T-helper 1 cell treated with Interleukin-12 subunit alpha and Interleukin-12 subunit beta and Interleukin-4 antibody, amounts not matched to agents 30 ng/mL and 1 ng/mL, for 36 hours (primary cell): ENCODE results near the gene TMED6. TPM values are rescaled to one million over a fixed set of nuclear protein-coding genes. Genes with fewer than 3 reads are reported as not detected.

Experiments used
- intact Hi-C: fragments of 100-400 bp; cut with micrococcal nuclease; formaldehyde crosslinking; loops from one replicate; pipeline ENCODE4 v1.15.1; 2024
- total RNA-seq: library from RNA; stranded (reverse); gene quantifications from 2 replicates; pipeline ENCODE4 v1.2.3, GENCODE V29; 2022

Gene TMED6
- total RNA-seq, 1 donor from 2014 or later = 2.4 TPM

DNA sequence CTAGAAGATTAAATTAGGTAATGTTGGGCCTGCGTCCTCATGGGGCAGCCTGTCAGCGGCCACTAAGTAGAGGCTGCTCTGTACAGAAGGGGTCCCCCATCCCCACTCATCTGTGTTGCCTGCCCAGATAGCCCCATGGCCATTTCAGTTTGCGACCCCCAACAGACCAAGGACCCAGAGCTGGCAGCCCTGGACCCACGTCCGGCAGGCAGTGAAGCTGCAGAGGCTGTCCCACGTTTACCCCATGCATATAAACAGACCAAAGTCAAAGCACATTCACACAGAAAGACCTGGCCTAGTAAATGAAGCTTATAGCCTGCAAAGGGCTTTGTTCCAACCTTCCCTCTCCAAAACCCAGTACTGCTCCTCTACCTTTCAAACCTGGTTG, 25.8 kb downstream of the TMED6 start:
- intact Hi-C loops = no loop called here

- intact Hi-C loops = no loop called here
Measured at GRCh38 chr16:69324585-69325253, 26.9 kb downstream of the TMED6 start.

DNA sequence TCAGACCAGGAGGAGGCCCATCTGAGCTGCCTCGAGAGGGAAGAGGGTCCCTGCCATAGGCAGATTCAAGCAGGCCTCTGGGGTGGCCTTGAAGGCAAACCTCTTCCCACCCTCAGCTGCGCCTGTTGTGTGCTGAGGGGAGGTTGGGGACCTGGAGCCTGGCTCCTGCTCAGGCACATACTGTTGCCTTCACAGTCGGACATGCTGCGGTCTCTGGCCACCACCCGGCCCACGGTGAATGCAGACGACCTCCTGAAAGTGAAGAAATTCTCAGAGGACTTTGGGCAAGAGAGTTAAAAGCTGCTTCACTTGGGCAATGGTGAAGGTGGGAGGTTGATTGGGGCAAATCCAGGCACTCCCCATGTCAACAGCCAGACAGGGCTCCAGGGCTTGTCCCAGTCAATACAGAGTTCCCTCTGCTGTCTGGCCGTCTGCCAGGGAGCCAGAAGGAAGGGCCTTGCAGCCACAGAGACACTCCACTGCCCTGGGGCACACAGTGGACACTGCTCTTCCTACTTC, 27.5 kb downstream of the TMED6 start:
- intact Hi-C loops = no loop called here

DNA sequence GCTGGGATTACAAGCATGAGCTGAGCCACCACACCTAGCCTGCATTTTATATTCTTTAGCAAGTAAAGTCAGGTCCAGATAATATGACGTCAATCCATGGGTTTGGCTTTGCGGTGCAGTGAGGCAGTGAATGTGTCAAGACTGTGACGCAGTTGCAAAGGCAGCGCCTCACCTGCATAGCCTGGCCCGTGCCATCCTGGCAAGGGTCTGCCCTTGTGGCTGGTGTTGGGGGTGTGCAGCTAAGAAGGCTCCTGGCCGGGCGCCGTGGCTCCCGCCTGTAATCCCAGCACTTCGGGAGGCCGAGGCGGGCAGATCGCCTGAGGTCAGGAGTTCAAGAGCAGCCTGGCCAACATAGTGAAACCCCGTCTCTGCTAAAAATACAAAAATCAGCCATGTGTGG, 28.2 kb downstream of the TMED6 start:
- intact Hi-C loops = no loop called here

GRCh38 chr16:69322343-69322742, 29.2 kb downstream of the TMED6 start:
- intact Hi-C loops = no loop called here

GRCh38 chr16:69321080-69321479, 30.5 kb downstream of the TMED6 start:
- intact Hi-C loops = no loop called here

GRCh38 chr16:69320740-69321073, 30.9 kb downstream of the TMED6 start:
- intact Hi-C loops = no loop called here

GRCh38 chr16:69319826-69320739, 31.5 kb downstream of the TMED6 start:
- intact Hi-C loops = no loop called here

DNA sequence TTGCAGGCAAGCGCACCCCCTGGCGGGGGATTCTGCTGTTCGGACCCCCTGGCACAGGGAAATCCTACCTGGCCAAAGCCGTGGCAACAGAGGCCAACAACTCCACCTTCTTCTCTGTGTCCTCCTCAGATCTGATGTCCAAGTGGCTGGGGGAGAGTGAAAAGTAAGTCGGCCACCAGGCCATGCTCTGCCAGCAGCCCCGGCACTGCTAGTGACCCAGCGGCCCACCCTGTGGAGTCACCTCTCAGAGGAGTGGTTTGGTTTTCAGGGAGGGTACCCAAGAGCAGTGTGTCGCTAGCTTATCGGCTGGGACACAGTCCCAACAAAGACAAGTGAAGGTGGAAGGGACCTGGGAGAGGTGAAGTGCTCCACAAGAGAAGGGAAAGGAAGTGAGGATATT, 32.2 kb downstream of the TMED6 start:
- intact Hi-C loops = no loop called here

DNA sequence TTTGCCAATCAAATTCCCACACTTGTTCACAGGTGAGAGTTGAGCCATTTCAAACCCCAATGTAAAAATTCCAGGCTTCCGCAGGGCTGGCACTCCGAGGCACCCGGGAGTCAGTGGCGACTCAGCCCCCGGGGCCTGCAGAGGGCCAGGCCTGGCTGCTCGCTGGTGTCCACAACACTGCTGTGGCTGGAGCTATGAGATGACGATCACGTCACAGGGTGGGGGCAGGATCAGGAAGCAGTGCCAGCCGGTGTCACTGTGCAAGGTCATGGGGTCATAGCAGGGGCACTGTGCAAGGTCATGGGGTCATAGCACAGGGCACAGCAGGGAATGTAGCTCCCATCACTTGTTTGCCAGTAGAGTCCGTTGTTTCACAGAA, 32.7 kb downstream of the TMED6 start:
- intact Hi-C loops = no loop called here

- intact Hi-C loops = no loop called here
Measured at GRCh38 chr16:69318177-69318910, 33.2 kb downstream of the TMED6 start.

DNA sequence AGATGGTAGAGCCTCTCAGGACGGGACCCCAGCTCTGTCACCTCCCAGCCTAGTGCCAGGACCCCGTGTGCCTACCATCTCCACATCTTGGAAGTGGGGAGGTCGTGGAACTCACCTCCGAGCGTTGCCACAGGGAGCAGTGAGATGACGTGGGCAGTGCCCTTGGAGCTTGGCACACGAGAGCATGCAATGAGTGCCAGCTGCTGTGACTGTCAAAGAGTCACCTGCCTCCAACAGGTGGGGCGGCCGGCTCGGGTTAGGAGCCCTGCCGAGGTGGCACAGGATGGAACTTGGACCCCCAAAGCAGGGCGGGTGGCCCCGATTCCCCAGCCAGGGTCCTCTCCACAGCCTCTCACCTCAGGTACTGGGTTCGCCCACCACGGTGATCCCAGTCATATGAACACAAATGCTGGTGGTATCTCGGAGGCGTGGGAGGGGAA, 35.0 kb downstream of the TMED6 start:
- intact Hi-C loops = no loop called here

DNA sequence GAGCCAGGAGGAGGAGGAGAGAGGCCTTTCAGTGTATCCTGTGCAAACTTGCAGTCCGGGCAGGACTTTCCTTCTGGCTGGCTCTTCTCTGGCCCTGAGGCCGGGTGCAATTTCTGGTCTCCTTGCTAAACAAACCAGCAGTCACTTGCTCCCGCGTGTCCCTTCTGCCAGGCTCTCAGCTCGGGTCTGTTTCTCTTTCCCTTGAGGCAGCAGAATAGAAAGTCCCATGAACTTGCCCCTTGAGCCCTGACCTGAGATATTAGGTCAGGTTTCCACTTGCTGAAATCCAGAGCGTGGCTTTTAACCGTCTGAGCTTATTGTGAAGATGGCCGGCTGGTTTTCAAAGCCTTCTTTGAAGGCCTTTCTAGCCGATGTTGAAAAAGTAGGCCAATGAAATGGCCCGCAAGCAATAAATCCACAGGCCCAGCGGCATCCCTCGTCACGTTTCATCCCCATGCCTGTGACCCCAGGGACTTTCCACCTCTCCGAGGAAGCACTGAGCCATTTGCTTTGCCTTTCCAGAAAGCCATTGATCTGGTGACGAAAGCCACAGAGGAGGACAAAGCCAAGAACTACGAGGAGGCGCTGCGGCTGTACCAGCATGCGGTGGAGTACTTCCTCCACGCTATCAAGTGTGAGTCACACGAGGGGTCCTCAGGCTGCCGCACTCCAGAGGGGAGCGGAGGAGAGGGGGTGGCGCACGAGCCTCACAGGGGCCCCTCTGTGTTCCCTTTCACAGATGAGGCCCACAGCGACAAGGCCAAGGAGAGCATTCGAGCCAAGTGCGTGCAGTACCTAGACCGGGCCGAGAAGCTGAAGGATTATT, 35.9 kb downstream of the TMED6 start:
- intact Hi-C loops = no loop called here

- intact Hi-C loops = loop anchor here (5.0 kb wide), 1 partner anchor 867 kb away; the partner anchor contains the start of gene SMPD3
Measured at GRCh38 chr16:69314534-69314933, 37.1 kb downstream of the TMED6 start.

GRCh38 chr16:69313469-69313868, 38.1 kb downstream of the TMED6 start:
- intact Hi-C loops = loop anchor here (5.0 kb wide), 1 partner anchor 866 kb away; the partner anchor contains the start of gene SMPD3

GRCh38 chr16:69311533-69312387, 39.8 kb downstream of the TMED6 start:
- intact Hi-C loops = loop anchor here (1.0 to 5.0 kb wide), 11 partner anchors 19 to 864 kb away; partner anchors contain the start of genes CYB5B, NOB1, PDF and SMPD3

DNA sequence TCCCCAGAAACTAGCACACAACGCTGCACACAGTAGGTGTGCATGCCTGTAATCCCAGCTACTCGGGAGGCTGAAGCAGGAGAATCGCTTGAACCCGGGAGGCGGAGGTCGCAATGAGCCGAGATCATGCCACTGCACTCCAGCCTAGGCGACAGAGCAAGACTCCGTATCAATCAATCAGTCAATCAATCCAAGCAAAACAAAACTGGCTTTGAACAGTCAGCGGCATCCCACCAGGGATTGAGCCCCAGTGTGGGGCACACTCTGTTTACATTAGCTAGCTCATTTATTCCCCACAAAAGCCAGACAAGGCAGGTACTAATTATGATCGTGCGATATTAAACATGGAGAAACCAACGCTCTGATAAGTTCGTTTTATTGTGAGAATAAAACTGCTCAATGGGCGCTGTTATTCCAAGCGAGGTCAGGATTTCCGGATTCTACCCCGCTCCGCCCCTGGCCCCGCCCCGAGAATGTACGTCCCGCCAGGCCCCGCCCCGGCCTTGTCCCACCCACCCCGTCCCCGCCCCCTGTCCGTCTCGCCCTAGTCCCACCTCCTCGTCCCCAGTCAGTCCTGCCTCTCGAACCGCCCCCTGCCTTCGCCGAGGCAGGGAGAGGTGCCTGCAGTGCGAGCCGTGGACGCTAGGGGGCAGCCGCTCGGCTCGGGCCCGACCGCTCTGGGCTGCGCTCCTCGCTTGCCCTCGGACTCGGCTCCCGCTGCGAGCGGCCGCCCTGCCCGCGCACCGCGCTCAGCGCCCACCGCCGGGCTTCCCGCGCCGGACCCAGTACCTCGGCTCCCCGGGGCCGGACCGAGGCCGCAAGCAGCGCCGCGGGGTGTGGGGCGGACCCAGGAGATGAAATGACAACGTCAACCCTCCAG, 40.7 kb downstream of the TMED6 start, which contains the start of gene VPS4A:
Gene VPS4A, plus strand, starts transcription at position 698 of the 880 bp plus-strand sequence. Its CDS starts 162 bp downstream, at position 860.
- intact Hi-C loops = loop anchor here (1.0 to 5.0 kb wide), 11 partner anchors 19 to 864 kb away; partner anchors contain the start of genes CYB5B, NOB1, PDF and SMPD3

- intact Hi-C loops = no loop called here
Measured at GRCh38 chr16:69309316-69309715, 42.3 kb downstream of the TMED6 start.
